Esophagus muscularis mucosa (tissue), 3 donors: ENCODE data around the gene ATRNL1.

Experiments
- POLR2A ChIP-seq: fragments of 450-650 bp; IDR thresholded peaks from one replicate; pipeline ENCODE4 v1.6.1; 2017; ENCODE audit warnings: antibody characterized with exemption, moderate library complexity, mild to moderate bottlenecking, low read depth
- POLR2AphosphoS5 ChIP-seq, 2 donors: sonication (generic); formaldehyde crosslinking; IDR thresholded peaks; one replicate each; pipeline ENCODE4 v1.6.1; 2017; ENCODE audit warnings: antibody characterized with exemption in 2 of 2
- TF ChIP-seq, protein P1 (sequence below), 3 experiments: fragments of 200-600 bp in 2 of 3; fragments of 450-650 bp in 1 of 3; sonication (generic) in 2 of 3; IDR thresholded peaks; one replicate each; pipeline ENCODE4 v1.5.1; 2017 to 2019; ENCODE audit warnings: antibody characterized with exemption in 3 of 3, mild to moderate bottlenecking in 2 of 3, moderate library complexity in 1 of 3

DNA sequence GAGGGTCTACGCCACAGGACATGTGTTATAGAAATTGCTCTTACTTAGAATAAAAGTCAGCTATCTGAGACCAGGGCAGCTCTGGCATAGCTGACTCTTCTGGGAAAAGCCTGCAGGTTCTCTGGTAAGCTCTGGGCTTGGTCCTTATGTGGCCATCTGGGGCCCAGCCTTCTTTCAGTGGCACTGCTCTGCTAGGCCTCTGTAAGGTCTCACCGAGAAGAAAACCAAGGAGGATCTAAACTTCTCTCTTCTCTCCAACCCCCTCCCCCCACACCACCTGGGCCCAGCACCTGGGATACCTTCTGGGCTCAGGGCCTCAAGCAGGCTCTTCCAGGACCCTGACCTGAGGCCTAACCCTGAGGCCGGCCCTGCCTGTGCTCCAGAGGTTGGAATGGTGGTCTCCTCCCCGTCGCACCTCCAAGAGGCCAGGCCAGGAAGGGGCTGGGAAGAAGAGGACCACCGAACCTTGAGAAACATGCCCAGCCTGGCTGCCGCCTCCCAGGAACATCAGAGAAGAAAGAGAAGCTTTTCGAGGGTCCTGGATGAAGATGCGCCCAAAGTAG lies 856.2 kb downstream of the ATRNL1 start:
- TF ChIP-seq, protein P1, sequence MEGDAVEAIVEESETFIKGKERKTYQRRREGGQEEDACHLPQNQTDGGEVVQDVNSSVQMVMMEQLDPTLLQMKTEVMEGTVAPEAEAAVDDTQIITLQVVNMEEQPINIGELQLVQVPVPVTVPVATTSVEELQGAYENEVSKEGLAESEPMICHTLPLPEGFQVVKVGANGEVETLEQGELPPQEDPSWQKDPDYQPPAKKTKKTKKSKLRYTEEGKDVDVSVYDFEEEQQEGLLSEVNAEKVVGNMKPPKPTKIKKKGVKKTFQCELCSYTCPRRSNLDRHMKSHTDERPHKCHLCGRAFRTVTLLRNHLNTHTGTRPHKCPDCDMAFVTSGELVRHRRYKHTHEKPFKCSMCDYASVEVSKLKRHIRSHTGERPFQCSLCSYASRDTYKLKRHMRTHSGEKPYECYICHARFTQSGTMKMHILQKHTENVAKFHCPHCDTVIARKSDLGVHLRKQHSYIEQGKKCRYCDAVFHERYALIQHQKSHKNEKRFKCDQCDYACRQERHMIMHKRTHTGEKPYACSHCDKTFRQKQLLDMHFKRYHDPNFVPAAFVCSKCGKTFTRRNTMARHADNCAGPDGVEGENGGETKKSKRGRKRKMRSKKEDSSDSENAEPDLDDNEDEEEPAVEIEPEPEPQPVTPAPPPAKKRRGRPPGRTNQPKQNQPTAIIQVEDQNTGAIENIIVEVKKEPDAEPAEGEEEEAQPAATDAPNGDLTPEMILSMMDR (IDR thresholded peaks at IDR 0.05) = no peak
- TF ChIP-seq POLR2AphosphoS5 (IDR thresholded peaks at IDR 0.05) (no peak), POLR2A (no peak)
